HG03565 (cell line): ENCODE data around the gene PTPRE.

Experiments used
- ATAC-seq: cut with Tn5 transposase; IDR thresholded peaks from one replicate; pipeline ENCODE4 v1.9.1; 2021; ENCODE audit warnings: mild to moderate bottlenecking, moderate library complexity; ENCODE audit not compliant: unreplicated experiment

The PTPRE gene

GRCh38 chr10:128018236-128018635 is 111.3 kb downstream of the PTPRE start:
- no peak for ATAC-seq

DNA sequence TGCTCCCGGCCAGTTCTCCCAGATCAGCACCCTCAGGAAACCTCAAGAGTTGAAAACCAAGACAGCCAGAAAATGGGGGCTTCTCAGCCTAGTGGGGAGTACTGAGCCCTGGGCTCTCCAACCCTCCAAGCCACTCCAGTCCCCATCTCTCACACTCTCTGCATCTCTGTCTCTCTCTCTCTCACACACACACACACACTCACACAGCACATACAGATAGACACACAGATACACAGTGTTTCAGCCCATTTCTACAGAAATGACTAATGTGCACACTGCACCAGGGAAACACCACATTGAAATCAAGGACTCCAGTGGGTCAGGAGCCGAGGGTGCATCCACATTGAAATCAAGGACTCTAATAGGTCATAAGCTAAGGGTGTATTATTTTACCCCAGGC is 111.8 kb downstream of the PTPRE start:
- ATAC-seq, result no peak

GRCh38 chr10:128022261-128023196 is 115.6 kb downstream of the PTPRE start:
- ATAC-seq, result no peak

DNA sequence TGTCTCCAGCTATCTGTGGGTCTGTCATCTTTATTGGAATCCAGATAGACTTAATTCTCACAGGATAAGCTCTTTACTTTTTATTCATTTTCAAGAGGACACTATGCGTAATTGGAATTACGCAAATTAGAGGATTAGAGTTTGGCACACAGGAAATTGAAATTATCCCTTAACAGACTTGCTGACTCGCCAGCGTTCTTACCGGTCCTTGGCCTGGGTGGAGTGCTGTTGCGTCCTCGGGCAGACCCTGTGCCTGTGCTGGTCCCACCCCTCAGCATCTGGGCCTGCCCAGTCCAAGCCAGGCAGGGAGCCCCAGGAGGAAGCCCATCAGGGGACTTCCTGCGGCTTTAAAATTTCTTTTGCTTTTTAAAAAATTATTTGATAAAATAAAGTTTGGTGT is 117.5 kb downstream of the PTPRE start:
- ATAC-seq, result no peak

GRCh38 chr10:128025437-128025836 is 118.5 kb downstream of the PTPRE start:
- no peak for ATAC-seq

DNA sequence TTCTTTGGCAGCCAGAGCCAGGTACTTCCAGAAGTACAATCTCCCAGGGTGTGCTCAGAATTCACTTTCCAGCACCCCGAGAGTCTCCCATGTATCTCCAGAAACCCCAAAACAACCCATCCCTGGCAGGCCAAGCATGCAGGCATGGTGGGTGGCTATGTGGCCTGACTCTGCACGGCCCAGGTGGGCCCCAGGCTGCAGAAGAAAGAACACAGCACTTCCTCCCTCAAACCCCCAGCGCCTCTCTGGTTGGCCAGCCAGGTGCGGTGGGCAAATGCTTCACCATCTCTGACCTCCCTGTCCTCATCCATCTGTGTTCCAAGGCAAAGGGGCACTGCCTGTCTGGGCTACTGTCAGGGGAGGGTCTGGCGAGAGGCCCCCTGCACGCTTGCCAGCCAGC is 119.0 kb downstream of the PTPRE start:
- ATAC-seq, result no peak

DNA sequence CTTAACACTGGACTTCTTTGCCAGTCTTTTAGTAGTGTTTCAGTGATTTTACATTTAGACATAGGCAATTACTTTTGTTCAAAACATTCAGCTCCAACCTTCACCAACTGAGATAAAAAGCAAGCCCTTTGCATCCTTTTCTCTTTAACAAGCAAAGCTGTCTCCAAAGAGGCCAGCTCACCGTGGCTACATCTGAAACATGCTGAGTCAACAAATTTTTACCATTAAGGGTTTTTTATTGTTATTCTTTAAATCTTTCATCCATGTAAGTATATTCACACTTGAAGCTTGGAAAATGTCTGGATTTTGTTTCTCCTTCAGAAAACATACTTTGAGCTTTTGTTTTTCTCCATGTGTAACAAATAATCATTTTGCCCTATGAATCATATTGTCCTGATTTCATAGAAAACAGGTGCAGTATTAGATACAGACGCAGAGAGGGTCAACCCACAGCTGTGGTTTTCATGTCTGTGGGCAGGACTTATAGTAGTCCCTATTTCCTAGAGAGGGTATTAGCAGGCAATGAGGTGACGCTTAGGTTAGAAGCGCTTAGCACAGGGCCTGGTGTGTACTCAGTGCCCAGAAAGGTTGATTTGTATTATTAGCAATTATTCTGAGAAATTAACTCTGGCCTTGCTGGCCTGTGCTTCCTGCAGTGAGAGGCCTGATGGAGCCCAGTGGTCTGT is 119.9 kb downstream of the PTPRE start:
- no peak for ATAC-seq

DNA sequence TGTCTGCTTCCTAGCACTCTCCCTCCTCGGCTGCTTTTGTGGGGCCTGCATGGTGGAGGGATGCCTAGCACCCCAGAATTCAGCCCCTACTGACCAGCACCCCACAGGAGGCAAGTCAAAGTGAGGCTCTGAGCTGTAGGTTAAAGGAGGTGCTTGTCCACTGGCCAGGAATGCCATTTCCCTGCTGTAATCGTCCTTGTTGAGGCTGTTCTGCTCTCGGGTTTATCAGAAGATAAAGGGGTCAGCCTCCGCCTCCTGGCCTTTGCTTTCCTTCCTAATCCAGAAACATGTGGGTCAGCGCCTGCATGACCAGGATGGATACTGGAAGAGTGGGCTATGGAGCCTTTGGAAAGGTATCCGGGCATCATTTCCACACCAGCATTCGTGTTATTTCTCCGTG is 120.4 kb downstream of the PTPRE start:
- no peak for ATAC-seq

DNA sequence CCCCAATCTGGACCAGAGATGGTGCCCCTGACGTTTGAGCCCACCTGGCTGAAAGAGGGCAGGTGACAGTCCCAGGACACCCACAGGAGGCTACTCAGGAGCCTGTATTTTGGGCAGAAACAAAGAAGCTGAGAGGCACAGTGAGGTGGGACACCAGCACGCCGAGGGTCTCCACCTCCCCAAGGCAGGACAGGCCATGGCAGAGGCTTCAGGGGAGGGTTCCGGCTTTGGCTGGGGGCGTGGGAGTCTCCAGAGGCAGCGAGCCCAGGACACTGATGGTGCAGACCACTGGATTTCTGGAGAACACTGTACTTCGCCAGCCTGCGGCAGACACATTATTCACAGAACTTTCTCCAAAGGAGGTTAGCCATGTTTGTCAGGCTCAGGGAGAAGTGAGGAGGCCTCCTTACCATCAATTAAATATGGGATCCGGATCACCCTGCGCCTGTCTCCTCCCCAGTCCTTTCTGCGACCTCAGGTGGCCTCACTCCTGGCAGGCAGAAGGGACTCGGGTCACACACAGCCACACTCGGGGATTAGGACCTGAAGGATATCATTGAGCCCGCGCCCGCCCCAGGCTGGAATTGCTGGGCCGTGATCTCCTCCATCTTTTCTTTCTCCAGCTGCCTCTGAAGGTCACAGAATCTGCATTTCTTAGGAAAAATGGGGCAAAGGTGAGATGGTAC is 121.1 kb downstream of the PTPRE start:
- no peak for ATAC-seq

DNA sequence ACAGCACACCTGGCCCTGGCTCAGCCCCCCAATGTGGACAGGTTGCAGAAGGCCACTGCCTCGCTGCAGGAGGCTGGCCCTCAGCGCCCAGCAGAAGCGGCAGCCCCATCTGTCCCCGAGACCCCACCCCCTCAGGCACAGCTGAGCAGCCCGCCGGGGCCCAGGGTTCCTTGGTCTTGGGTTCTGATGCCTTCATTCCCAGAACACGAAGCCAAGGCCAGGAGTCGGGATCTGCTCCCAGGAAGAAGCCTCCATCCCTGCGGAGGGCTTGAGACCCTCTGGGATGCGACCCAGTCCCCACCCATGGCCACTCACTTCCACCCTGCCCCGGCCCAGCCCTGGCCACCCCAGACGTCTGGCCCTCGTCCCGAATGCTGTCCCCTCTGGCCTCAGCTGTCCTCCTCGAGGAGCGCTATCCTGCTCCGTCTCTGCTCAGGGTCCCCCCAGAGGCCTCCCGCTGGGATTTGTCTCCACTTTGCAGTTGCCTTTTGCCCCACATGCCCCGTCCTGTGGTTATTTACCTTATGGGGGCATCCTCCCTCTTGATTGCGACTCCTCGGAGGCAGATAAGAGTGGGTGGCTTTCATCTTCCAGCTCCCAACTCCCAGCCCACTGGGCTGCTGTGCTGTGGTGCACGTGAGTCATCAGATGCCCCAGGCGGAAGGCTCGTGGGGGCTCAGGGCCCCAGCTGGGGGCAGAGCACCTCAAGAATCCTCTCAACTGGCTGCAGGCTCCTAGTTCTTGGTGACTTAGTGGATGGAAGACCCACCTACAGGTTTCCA is 121.8 kb downstream of the PTPRE start:
- no peak for ATAC-seq

GRCh38 chr10:128029290-128029651 is 122.4 kb downstream of the PTPRE start:
- no peak for ATAC-seq

GRCh38 chr10:128029731-128030369 is 122.9 kb downstream of the PTPRE start:
- ATAC-seq, result no peak

DNA sequence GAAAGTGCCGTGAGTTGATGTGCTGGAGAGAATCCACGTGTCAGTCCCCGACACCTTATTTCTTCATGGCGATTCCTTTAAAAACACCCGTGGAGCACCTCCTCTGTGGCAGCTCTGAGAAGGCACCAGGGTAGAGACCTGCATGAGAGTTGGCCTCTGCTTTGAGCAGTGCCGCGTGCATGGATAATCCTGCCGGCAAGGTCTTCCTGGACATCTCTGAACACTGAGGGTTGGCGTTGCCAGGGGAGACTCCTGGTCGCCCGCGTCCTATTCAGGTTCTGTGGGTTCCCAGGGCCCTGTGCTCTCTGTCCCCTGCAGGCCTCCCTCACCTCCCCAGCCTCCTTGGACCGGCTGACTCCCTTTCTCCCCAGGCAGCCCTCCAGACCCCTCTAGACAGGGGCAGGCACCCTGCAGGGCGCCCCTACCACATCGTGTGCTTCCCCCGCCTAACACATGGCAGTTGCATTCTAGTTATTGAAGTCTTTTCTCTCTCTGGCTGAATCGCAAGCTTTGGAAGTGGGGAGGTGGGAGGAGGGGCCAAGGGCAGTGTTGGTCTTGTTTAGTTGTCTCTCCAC is 123.7 kb downstream of the PTPRE start:
- ATAC-seq, result no peak

DNA sequence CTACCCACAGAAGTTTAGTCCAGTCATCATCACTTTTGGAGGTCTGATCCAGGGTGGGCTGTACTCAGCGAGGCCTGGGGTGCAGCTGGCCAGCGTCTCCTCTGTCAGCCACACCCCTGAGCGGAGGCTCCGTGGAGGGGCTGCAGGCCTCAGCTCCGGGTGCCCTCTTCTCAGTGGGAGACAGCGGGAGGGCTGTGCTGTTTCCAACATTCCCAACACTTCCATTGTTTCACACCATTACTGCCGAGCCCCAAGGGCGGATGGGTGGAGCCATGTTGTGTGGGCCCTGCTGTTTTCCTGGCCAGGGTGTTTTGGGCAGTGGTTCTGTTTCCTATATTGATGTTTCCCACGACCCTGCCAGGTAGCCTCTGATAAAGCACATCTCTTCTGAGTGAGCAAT is 124.3 kb downstream of the PTPRE start:
- ATAC-seq, result no peak

DNA sequence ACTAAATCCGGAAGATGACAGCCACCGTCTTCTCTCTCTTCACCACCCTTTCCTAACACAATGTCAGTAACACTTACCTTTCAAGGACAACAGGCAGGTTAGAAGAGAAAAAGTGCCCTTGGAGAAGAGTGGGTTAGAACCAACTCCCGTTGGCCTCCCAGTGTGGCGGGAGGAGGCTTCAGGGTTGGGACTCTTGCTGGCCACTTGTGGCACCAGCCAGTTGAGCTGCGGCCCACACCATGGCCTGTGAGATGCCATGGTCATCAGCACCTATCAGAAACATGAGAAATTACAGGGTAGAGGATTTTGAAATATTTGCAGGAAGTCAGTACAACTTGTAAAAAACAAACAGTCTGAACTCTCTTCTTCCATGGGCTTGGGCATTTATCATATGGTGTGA is 125.6 kb downstream of the PTPRE start:
- no peak for ATAC-seq

GRCh38 chr10:128035557-128035973 is 128.7 kb downstream of the PTPRE start:
- ATAC-seq, result peak; percentile 53

GRCh38 chr10:128036011-128036615 is 129.2 kb downstream of the PTPRE start:
- no peak for ATAC-seq

DNA sequence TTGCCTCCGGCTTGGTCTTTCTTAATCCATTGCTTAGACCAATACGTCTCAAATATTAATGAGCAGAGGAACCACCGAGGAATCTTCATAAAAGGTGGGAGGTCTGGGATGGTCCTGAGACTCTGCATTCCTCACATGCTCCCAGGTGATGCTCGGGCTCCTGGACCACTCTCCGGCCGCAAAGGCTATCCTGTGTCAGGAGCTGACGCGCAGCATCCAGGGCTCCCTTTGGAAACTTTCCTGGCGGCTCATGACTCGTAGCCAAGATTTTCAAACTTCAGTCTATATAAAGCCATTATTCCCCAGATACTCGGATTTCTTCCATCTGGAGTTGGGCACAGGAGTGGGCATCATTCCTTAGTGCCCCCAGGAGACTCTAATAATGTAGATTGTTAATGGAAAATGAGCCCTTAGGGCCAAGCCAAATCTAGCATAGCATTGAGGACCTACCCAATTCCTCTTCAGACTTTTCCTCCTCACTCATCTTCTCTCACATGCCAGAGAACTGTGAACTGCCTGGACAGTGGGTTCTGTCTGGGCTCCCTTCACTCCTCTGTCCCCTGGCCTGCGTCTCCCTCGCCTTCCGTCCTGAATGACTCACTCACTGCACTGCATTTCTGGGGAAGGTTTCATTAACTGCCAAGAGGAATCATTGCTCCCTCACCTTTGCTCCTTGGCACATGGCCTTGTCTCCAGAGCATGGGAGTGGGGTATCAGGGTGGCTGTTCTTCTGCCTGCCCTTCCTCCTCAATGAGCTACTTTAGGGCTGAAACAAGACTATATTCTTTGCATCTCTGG is 130.0 kb downstream of the PTPRE start:
- ATAC-seq, result no peak

GRCh38 chr10:128040096-128040495 is 133.2 kb downstream of the PTPRE start:
- ATAC-seq, result no peak
